ENCODE results near the gene FAM184A. TPM values are rescaled to one million over a fixed set of nuclear protein-coding genes. Genes with fewer than 3 reads are reported as not detected.

The FAM184A gene
- total and polyA plus RNA-seq, 9 of the 15 experiments (the other 6 are each of a cell fraction or from before 2014, with no cell fraction given), result 6.4 to 18.7 (median 13.1) TPM

DNA sequence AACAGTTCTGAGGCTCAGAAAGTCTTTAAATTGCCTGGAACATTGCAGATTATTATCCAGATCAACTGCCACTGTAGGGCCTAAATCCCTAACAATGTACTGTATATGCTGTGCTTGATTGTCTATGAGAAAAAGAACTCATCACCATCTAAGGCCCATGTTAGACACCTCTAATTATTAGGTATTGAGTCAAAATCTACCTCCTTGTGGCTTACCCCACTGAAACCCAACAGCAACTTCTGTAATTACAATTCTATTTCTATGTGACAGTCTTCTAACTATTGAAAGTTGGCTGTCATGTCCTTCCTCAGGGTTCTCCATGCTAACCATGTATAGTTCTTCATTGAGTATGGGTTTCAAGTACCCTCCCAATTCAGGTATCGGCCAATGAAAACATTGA lies 157.4 kb downstream of the FAM184A start (continued):
- no peak for TF ChIP-seq ZNF766 (CRISPR knock-in tag; conservative IDR thresholded peaks at IDR 0.05)
- TF ChIP-seq NFATC3 (IDR thresholded peaks at IDR 0.05), result no peak
- TF ChIP-seq, protein P1, sequence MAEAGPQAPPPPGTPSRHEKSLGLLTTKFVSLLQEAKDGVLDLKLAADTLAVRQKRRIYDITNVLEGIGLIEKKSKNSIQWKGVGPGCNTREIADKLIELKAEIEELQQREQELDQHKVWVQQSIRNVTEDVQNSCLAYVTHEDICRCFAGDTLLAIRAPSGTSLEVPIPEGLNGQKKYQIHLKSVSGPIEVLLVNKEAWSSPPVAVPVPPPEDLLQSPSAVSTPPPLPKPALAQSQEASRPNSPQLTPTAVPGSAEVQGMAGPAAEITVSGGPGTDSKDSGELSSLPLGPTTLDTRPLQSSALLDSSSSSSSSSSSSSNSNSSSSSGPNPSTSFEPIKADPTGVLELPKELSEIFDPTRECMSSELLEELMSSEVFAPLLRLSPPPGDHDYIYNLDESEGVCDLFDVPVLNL (CRISPR knock-in tag; IDR thresholded peaks at IDR 0.05; ENCODE audit: low read depth), result no peak
- TF ChIP-seq MECOM (CRISPR knock-in tag; IDR thresholded peaks at IDR 0.05), result no peak
- TF ChIP-seq CBX1 (IDR thresholded peaks at IDR 0.05; ENCODE audit: low read depth), result no peak
- no peak for TF ChIP-seq ZNF224 (CRISPR knock-in tag; IDR thresholded peaks at IDR 0.05)
- TF ChIP-seq TARDBP (IDR thresholded peaks at IDR 0.05), result no peak
- TF ChIP-seq, protein P2, sequence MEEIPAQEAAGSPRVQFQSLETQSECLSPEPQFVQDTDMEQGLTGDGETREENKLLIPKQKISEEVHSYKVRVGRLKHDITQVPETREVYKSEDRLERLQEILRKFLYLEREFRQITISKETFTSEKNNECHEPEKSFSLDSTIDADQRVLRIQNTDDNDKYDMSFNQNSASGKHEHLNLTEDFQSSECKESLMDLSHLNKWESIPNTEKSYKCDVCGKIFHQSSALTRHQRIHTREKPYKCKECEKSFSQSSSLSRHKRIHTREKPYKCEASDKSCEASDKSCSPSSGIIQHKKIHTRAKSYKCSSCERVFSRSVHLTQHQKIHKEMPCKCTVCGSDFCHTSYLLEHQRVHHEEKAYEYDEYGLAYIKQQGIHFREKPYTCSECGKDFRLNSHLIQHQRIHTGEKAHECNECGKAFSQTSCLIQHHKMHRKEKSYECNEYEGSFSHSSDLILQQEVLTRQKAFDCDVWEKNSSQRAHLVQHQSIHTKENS (CRISPR knock-in tag; IDR thresholded peaks at IDR 0.05), result no peak
- no peak for TF ChIP-seq CREB1 (IDR thresholded peaks at IDR 0.05)
- TF ChIP-seq CREB1 (CRISPR knock-in tag; IDR thresholded peaks at IDR 0.05), result no peak
- TF ChIP-seq, protein P3, sequence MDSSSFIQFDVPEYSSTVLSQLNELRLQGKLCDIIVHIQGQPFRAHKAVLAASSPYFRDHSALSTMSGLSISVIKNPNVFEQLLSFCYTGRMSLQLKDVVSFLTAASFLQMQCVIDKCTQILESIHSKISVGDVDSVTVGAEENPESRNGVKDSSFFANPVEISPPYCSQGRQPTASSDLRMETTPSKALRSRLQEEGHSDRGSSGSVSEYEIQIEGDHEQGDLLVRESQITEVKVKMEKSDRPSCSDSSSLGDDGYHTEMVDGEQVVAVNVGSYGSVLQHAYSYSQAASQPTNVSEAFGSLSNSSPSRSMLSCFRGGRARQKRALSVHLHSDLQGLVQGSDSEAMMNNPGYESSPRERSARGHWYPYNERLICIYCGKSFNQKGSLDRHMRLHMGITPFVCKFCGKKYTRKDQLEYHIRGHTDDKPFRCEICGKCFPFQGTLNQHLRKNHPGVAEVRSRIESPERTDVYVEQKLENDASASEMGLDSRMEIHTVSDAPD (CRISPR knock-in tag; IDR thresholded peaks at IDR 0.05), result no peak
- TF ChIP-seq, protein P4, sequence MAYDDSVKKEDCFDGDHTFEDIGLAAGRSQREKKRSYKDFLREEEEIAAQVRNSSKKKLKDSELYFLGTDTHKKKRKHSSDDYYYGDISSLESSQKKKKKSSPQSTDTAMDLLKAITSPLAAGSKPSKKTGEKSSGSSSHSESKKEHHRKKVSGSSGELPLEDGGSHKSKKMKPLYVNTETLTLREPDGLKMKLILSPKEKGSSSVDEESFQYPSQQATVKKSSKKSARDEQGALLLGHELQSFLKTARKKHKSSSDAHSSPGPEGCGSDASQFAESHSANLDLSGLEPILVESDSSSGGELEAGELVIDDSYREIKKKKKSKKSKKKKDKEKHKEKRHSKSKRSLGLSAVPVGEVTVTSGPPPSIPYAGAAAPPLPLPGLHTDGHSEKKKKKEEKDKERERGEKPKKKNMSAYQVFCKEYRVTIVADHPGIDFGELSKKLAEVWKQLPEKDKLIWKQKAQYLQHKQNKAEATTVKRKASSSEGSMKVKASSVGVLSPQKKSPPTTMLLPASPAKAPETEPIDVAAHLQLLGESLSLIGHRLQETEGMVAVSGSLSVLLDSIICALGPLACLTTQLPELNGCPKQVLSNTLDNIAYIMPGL (CRISPR knock-in tag; IDR thresholded peaks at IDR 0.05), result no peak
- TF ChIP-seq GTF2E2 (tag; IDR thresholded peaks at IDR 0.05), result no peak

Data from K562 (cell line).